H9 (cell line): ENCODE measurements around the gene SH3BGR. TPM values are rescaled to one million over a fixed set of nuclear protein-coding genes. Genes with fewer than 3 reads are reported as not detected.
"Not testable (repeated sequence)": the region's sequence is repeated elsewhere in the genome, so short reads cannot be mapped to it uniquely, and the experiment has no call there.

Experiments used
- DNase-seq: peaks from one replicate; pipeline ENCODE4 v3.0.0-alpha.2; 2017
- H2AFZ ChIP-seq: one replicate; pipeline ENCODE4 v1.6.1; 2013; ENCODE audit warnings: mild to moderate bottlenecking, low read length, control low read depth, moderate library complexity
- H2AK5ac ChIP-seq: 2 replicates; pipeline ENCODE4 v1.6.1; 2013; ENCODE audit warnings: low read length, control low read depth, mixed read lengths; ENCODE audit not compliant: insufficient read length
- H2BK120ac ChIP-seq: one replicate; pipeline ENCODE4 v1.6.1; 2013; ENCODE audit warnings: low read depth, mild to moderate bottlenecking, low read length, control low read depth, inconsistent platforms; ENCODE audit not compliant: poor library complexity, severe bottlenecking
- H2BK12ac ChIP-seq: 2 replicates; pipeline ENCODE4 v1.6.1; 2013; ENCODE audit warnings: low read length, control low read depth, mixed read lengths, low read depth; ENCODE audit not compliant: insufficient read length
- H2BK15ac ChIP-seq: 2 replicates; pipeline ENCODE4 v1.6.1; 2013; ENCODE audit warnings: low read depth, low read length, control low read depth
- H2BK20ac ChIP-seq: one replicate; pipeline ENCODE4 v1.6.1; 2013; ENCODE audit warnings: low read depth, mild to moderate bottlenecking, low read length, control low read depth, inconsistent platforms; ENCODE audit not compliant: poor library complexity, severe bottlenecking
- H2BK5ac ChIP-seq: 2 replicates; pipeline ENCODE4 v1.6.1; 2013; ENCODE audit warnings: low read length, control low read depth, mixed read lengths; ENCODE audit not compliant: insufficient read length
- H3K14ac ChIP-seq: 2 replicates; pipeline ENCODE4 v1.6.1; 2013; ENCODE audit warnings: low read length, control low read depth; ENCODE audit not compliant: insufficient read depth
- H3K18ac ChIP-seq: 2 replicates; pipeline ENCODE4 v1.6.1; 2013; ENCODE audit warnings: low read depth, mild to moderate bottlenecking, mixed read lengths, low read length, control low read depth; ENCODE audit not compliant: insufficient read length
- H3K23ac ChIP-seq: 2 replicates; pipeline ENCODE4 v1.6.1; 2013; ENCODE audit warnings: low read length, control low read depth, mixed read lengths, low read depth; ENCODE audit not compliant: insufficient read length
- H3K23me2 ChIP-seq: 2 replicates; pipeline ENCODE4 v1.6.1; 2013; ENCODE audit warnings: low read depth, mild to moderate bottlenecking, mixed read lengths, low read length, control low read depth; ENCODE audit not compliant: insufficient read length, poor library complexity, severe bottlenecking
- H3K27ac ChIP-seq: 2 replicates; pipeline ENCODE4 v1.5.1; 2013; ENCODE audit warnings: low read length, control low read depth, mixed read lengths, low read depth; ENCODE audit not compliant: insufficient read length
- H3K27me3 ChIP-seq: 2 replicates; pipeline ENCODE4 v1.6.1; 2013; ENCODE audit warnings: low read length, control low read depth, inconsistent platforms; ENCODE audit not compliant: insufficient read depth
- H3K4ac ChIP-seq: 2 replicates; pipeline ENCODE4 v1.6.1; 2013; ENCODE audit warnings: low read depth, mild to moderate bottlenecking, control low read depth, inconsistent platforms, low read length, moderate library complexity
- H3K4me1 ChIP-seq: 2 replicates; pipeline ENCODE4 v1.6.1; 2013; ENCODE audit warnings: low read length, control low read depth, inconsistent platforms; ENCODE audit not compliant: insufficient read depth
- H3K4me2 ChIP-seq: 2 replicates; pipeline ENCODE4 v1.6.1; 2013; ENCODE audit warnings: low read length, control low read depth, mixed read lengths; ENCODE audit not compliant: insufficient read length, insufficient read depth
- H3K56ac ChIP-seq: 2 replicates; pipeline ENCODE4 v1.6.1; 2013; ENCODE audit warnings: low read depth, mild to moderate bottlenecking, mixed read lengths, low read length, control low read depth; ENCODE audit not compliant: insufficient read length
- H3K79me1 ChIP-seq: 2 replicates; pipeline ENCODE4 v1.6.1; 2013; ENCODE audit warnings: low read depth, mild to moderate bottlenecking, moderate library complexity, low read length, control low read depth, inconsistent platforms; ENCODE audit not compliant: insufficient read depth, poor library complexity, severe bottlenecking
- H3K79me2 ChIP-seq: 2 replicates; pipeline ENCODE4 v1.6.1; 2013; ENCODE audit warnings: low read length, control low read depth, inconsistent platforms; ENCODE audit not compliant: insufficient read depth
- H3K9ac ChIP-seq: 2 replicates; pipeline ENCODE4 v1.6.1; 2013; ENCODE audit warnings: low read length, control low read depth, mixed read lengths; ENCODE audit not compliant: insufficient read length; ENCODE audit errors: extremely low read depth
- H3K9me3 ChIP-seq: one replicate; pipeline ENCODE4 v1.6.1; 2013; ENCODE audit warnings: low read depth, low read length, inconsistent platforms; ENCODE audit not compliant: control insufficient read depth
- H3T11ph ChIP-seq: one replicate; pipeline ENCODE4 v1.6.1; 2013; ENCODE audit warnings: mild to moderate bottlenecking, low read length, control low read depth, inconsistent platforms
- H4K20me1 ChIP-seq: one replicate; pipeline ENCODE4 v1.6.1; 2013; ENCODE audit not compliant: control insufficient read depth, insufficient read length, insufficient read depth
- H4K5ac ChIP-seq: 2 replicates; pipeline ENCODE4 v1.6.1; 2013; ENCODE audit warnings: low read depth, mild to moderate bottlenecking, mixed read lengths, low read length, control low read depth; ENCODE audit not compliant: insufficient read length
- H4K8ac ChIP-seq: replicated peaks from 2 replicates; pipeline ENCODE4 v1.6.1; 2013; ENCODE audit warnings: low read length, control low read depth, mixed read lengths, low read depth; ENCODE audit not compliant: insufficient read length
- H4K91ac ChIP-seq: 2 replicates; pipeline ENCODE4 v1.6.1; 2013; ENCODE audit warnings: low read depth, mild to moderate bottlenecking, moderate library complexity, mixed read lengths, low read length, control low read depth; ENCODE audit not compliant: insufficient read length
- H3K27ac Mint-ChIP-seq, 3 experiments: 2 replicates in 2 of 3; 3 replicates in 1 of 3; pipeline ENCODE4 v1.8.0; 2020 to 2021; ENCODE audit warnings: mixed read lengths in 3 of 3, mild to moderate bottlenecking in 1 of 3, moderate library complexity in 1 of 3
- H3K27me3 Mint-ChIP-seq: 2 replicates; pipeline ENCODE4 v1.8.0; 2021; ENCODE audit warnings: low read depth, mild to moderate bottlenecking, moderate library complexity, mixed read lengths
- H3K36me3 Mint-ChIP-seq, 3 experiments: 2 replicates in 2 of 3; 3 replicates in 1 of 3; pipeline ENCODE4 v1.8.0; 2020 to 2021; ENCODE audit warnings: low read depth in 3 of 3, mixed read lengths in 3 of 3; ENCODE audit not compliant: insufficient read depth in 1 of 3
- H3K4me1 Mint-ChIP-seq, 2 experiments: 2 replicates each; pipeline ENCODE4 v1.8.0; 2020; ENCODE audit warnings: mixed read lengths in 2 of 2
- H3K4me3 Mint-ChIP-seq, 2 experiments: 2 replicates in 1 of 2; 3 replicates in 1 of 2; pipeline ENCODE4 v1.8.0; 2020 to 2021; ENCODE audit warnings: mild to moderate bottlenecking in 2 of 2, mixed read lengths in 2 of 2, moderate library complexity in 1 of 2
- H3K9me3 Mint-ChIP-seq, 2 experiments: 2 replicates in 1 of 2; 3 replicates in 1 of 2; pipeline ENCODE4 v1.8.0; 2020; ENCODE audit warnings: mild to moderate bottlenecking in 2 of 2, mixed read lengths in 2 of 2, moderate library complexity in 1 of 2
- WGBS: extraction: QIAGEN DNeasy Blood & Tissue Kit; methylation state at CpG from one replicate; pipeline ENCODE4 v1.1.7; 2013; ENCODE audit warnings: missing lambda C conversion rate, low lambda C conversion rate, mixed read lengths; ENCODE audit not compliant: insufficient read length; ENCODE audit errors: extremely low coverage; 5-methylcytosine and 5-hydroxymethylcytosine counted together
- total RNA-seq: library from RNA; stranded (reverse); gene quantifications from 2 replicates; pipeline ENCODE4 v1.2.1, GENCODE V29; 2021
- TF ChIP-seq, protein P1 (sequence below): fragments of 200-600 bp; sonication (generic); conservative IDR thresholded peaks from 3 replicates; pipeline ENCODE4 v1.8.0; 2021; ENCODE audit warnings: antibody characterized with exemption, mild to moderate bottlenecking

The SH3BGR gene
- total RNA-seq, 1 experiment from 2014 or later = 2.9 TPM

DNA sequence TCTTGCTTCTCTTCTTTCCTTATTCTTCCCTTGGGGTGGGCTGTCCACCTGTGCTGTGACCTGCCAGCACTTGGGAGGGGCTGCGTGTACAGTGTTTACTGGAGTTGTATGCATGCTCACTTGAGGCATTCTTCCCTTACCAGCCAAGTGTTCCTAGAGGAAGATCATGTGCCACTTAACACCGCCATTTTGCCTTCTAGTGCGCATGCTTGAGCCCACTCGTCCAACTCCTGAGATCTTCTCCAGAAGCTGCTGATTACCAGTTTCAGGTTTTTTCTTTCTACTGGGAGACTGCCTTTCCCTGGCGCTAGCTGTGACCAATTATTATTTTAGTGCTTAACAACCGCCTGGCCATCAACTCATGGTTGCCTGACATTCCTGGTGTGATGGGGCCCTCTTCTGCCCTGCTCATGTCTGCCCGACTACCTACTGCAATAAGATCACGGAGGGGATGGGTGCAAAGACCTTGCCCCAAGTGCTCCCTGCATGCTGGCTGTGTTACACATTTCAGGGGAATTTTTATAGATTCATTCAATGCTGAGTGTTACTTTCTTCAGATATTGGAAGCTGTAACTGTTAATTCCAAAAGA lies 86.8 kb downstream of the SH3BGR start:
- Histone ChIP-seq H2AK5ac (no peak overlapping the region), H3T11ph (no peak overlapping the region), H3K27ac (peak overlapping the region; percentile 35), H2BK12ac (no peak overlapping the region), H3K23me2 (no peaks in the 10 kb centered on the region), H2BK20ac (peak overlapping the region; percentile 50), H3K56ac (no peak overlapping the region), H2BK120ac (no peak overlapping the region), H4K20me1 (no peaks in the 10 kb centered on the region), H2BK15ac (no peak overlapping the region), H3K27me3 (no peaks in the 10 kb centered on the region), H3K18ac (no peak overlapping the region), H3K79me1 (no peaks in the 10 kb centered on the region), H4K5ac (no peak overlapping the region), H3K4ac (no peak overlapping the region), H3K14ac (no peak overlapping the region), H3K9ac (no peak overlapping the region), H2BK5ac (peak overlapping the region; percentile 31), H3K79me2 (no peaks in the 10 kb centered on the region), H2AFZ (no peak overlapping the region), H4K8ac (no peak overlapping the region), H3K23ac (no peak overlapping the region), H3K4me2 (no peak overlapping the region), H3K4me1 (peaks cover 4% of the 10 kb centered on the region; the same call in 1 of the 2 replicates), H3K9me3 (peaks cover 34% of the 10 kb centered on the region), H4K91ac (peak overlapping the region; percentile 62)
- peak overlapping the region; percentile 88 to 96 (median 92) for H3K27ac Mint-ChIP-seq
- peaks cover 39 to 64% (median 45%) of the 10 kb centered on the region in 3 experiments for H3K36me3 Mint-ChIP-seq
- no peak overlapping the region for H3K4me3 Mint-ChIP-seq
- peaks cover 5% of the 10 kb centered on the region for H3K27me3 Mint-ChIP-seq
- WGBS = no CpG with 5 or more reads among the region's 8 CpGs
- H3K9me3 Mint-ChIP-seq = peaks cover 46 to 52% of the 10 kb centered on the region in 2 experiments
- no peak for DNase-seq
- TF ChIP-seq, protein P1, sequence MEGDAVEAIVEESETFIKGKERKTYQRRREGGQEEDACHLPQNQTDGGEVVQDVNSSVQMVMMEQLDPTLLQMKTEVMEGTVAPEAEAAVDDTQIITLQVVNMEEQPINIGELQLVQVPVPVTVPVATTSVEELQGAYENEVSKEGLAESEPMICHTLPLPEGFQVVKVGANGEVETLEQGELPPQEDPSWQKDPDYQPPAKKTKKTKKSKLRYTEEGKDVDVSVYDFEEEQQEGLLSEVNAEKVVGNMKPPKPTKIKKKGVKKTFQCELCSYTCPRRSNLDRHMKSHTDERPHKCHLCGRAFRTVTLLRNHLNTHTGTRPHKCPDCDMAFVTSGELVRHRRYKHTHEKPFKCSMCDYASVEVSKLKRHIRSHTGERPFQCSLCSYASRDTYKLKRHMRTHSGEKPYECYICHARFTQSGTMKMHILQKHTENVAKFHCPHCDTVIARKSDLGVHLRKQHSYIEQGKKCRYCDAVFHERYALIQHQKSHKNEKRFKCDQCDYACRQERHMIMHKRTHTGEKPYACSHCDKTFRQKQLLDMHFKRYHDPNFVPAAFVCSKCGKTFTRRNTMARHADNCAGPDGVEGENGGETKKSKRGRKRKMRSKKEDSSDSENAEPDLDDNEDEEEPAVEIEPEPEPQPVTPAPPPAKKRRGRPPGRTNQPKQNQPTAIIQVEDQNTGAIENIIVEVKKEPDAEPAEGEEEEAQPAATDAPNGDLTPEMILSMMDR = no peak
- H3K4me1 Mint-ChIP-seq = peaks cover 36 to 39% of the 10 kb centered on the region in 2 experiments

DNA sequence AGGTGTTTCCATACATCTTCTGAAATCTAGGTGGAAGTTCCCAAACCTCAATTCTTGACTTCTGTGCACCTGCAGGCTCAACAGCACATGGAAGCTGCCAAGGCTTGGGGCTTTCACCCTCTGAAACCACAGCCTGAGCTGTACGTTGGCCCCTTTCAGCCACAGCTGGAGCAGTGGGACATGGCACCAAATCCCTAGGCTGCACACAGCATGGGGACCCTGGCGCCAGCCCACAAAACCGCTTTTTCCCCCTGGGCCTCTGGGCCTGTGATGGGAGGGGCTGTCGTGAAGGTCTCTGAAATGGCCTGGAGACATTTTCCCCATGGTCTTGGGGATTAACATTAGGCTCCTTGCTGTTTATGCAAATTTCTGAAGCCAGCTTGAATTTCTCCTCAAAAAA lies 88.6 kb downstream of the SH3BGR start:
- not testable (repeated sequence) for H3K27ac ChIP-seq, H3K27me3 Mint-ChIP-seq, H4K8ac ChIP-seq, H3K27ac Mint-ChIP-seq, DNase-seq, H3K79me1 ChIP-seq, H3K4me1 ChIP-seq, H3K23me2 ChIP-seq, H3K14ac ChIP-seq, H2AK5ac ChIP-seq, H2BK15ac ChIP-seq, H3K9ac ChIP-seq, H3K79me2 ChIP-seq, H3K4me2 ChIP-seq, H3K4me3 Mint-ChIP-seq, H3K4ac ChIP-seq, H4K5ac ChIP-seq, H3T11ph ChIP-seq, H2BK20ac ChIP-seq, H3K56ac ChIP-seq, H3K27me3 ChIP-seq, H3K18ac ChIP-seq, H4K91ac ChIP-seq, H3K23ac ChIP-seq, H4K20me1 ChIP-seq, H2BK120ac ChIP-seq, H2BK12ac ChIP-seq, H2BK5ac ChIP-seq, H2AFZ ChIP-seq
- H3K9me3 ChIP-seq = peaks cover 34% of the 10 kb centered on the region
- Mint-ChIP-seq H3K9me3 (peaks cover 49 to 52% of the 10 kb centered on the region in 2 experiments), H3K4me1 (peaks cover 34 to 39% of the 10 kb centered on the region in 2 experiments), H3K36me3 (peaks cover 42 to 60% (median 45%) of the 10 kb centered on the region in 3 experiments)
- WGBS = no CpG with 5 or more reads among the region's 4 CpGs
